GM19324 (cell line): ENCODE measurements around the gene GAST.

Experiments
- ATAC-seq: cut with Tn5 transposase; IDR thresholded peaks from one replicate; pipeline ENCODE4 v1.9.1; 2021; ENCODE audit warnings: mild to moderate bottlenecking, moderate library complexity; ENCODE audit not compliant: unreplicated experiment, low FRiP score

The GAST gene

GRCh38 chr17:41738077-41738800, 26.1 kb downstream of the GAST start:
- ATAC-seq: peak; percentile 70

DNA sequence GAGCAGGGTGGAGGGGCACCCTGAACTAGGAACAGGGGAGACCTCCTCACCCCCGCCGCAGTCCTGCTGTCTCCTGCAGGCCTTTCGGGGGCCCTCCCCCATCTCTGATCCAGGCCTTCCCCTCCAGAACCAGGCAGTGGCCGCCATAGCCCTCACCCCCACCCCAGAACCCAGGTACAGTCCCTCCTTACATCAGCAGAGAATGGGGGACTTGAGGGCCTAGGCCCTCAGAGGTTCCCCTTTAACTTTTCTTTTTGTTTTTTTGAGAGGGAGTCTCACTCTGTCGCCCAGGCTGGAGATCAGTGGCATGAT, 26.6 kb downstream of the GAST start:
- ATAC-seq: no peak

DNA sequence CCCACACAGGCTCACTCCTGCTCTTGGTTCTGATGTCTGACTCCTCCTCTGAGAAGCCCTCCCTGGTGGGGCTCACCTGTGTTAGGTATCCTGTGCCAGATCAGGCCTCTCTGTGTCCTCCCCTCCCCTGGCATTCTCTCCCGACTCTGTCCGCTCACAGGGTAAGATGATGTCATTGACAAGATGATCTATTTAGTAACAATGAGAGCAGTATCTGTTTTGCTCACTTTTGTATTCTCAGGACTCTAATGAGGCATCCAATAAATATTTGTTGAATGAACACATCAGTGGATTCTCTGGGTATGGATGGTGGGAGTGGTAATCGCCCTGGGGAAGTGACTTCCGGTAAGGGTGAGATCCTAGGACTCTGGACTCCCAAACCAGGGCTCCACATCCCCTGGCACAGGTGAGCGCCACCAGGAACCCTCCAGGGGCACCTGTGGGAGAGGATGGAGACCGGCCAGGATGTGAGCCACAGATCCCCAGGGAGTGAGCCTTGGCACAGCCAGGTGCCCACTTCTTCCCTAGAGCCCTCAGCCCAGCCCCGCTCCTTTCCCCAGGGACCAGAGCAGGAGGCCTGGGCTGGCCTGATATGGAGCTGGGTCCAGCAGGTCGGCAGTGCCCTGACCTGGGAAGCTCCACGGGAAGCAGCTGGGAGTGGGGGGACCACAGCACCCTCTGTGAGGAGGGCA, 27.7 kb downstream of the GAST start:
- ATAC-seq: no peak

DNA sequence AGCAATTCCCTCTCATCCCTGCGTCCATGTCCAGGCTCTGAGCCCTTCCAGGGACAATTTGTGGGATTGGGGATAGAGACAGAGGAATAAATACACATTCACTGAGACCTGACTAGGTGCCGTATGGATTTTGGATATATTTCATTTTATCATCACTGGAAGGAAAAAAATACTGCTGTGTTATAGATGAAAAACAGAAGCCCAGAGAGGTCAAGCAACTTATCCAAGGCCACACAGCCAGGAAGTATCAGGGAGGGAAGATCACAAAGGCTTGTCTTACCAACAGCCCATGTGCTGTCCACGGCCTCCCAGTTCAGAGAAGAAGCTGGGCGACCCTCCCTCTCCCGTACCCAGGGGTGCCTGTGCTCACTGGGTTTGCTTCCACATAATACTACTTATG, 28.4 kb downstream of the GAST start:
- no peak for ATAC-seq

GRCh38 chr17:41741709-41742108, 29.6 kb downstream of the GAST start:
- ATAC-seq: no peak

GRCh38 chr17:41748275-41748674, 36.1 kb downstream of the GAST start:
- no peak for ATAC-seq

- no peak for ATAC-seq
Measured at GRCh38 chr17:41750862-41751261, 38.7 kb downstream of the GAST start.

DNA sequence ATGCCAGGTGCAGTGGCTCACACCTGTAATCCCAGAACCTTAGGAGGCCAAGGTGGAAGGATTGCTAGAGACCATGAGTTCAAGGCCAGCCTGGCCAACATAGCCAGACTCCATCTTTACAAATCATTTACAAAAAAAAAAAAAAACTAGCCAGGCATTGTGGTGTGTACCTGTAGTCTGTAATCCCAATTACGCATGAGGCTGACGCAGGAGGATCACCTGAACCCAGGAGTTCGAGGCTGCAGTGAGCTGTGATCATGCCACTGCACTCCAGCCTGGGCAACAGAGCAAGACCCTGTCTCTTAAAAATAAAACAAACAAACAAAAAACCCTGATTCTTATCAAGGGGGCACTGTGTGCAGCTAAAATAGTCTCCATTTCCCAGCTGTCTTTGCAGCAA, 39.2 kb downstream of the GAST start:
- ATAC-seq: no peak

- ATAC-seq: no peak
Measured at GRCh38 chr17:41754066-41754465, 41.9 kb downstream of the GAST start.

- no peak for ATAC-seq
Measured at GRCh38 chr17:41758601-41759000, 46.5 kb downstream of the GAST start.

DNA sequence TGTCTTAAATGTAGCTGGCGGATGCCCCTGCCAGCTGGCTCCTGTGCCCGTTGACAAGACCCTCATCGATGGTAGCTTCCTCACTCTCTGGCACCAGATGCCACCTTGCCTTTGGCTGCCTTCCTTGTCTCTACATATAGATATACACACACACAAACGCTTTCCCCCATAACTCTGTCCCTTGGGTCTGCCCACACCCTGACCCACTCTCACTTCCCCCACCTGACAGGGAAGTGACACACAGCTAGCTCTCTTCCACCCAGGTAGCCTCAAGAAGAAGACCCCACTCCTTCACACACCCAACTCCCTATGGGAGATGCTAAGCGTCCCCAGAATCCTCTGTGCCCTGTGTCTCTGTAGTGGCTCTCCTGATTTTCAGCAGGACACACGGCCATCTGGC, 48.7 kb downstream of the GAST start:
- ATAC-seq: no peak

DNA sequence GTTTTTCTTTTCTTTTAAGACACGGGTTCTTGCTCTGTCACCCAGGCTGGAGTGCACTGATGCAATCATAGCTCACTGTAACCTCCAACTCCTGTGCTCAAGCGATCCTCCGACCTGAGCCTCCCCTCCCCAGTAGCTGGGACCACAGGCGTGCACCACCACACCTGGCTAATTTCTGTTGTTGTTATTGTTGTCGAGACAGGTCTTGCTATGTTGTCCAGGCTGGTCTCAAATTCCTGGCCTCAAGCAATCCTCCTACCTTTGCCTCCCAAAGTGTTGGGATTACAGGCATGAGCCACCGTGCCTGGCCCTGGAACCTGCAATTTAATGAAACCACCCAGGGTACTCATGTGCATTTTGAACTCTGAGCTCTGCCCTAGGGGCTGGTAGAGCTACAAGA, 50.3 kb downstream of the GAST start:
- ATAC-seq: no peak

DNA sequence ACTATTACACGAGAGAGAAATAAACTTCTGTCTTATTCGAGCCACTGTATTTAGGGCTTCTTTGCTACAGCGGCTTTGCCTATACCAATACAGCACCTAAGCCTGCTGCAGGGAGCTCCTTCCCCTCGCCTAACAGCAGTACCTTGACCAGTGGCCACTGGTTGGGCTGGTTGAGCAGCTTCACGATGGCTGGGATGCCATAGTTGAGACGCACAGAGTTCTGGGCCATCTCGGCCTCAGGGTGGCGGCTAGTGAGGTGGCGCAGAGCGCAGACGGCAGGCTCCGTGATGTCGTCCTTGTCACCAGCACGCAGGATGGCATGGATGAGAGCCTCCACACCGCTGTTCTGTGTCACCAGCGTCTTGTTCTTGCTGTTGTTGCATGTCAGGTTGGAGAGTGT, 50.7 kb downstream of the GAST start:
- ATAC-seq: no peak

DNA sequence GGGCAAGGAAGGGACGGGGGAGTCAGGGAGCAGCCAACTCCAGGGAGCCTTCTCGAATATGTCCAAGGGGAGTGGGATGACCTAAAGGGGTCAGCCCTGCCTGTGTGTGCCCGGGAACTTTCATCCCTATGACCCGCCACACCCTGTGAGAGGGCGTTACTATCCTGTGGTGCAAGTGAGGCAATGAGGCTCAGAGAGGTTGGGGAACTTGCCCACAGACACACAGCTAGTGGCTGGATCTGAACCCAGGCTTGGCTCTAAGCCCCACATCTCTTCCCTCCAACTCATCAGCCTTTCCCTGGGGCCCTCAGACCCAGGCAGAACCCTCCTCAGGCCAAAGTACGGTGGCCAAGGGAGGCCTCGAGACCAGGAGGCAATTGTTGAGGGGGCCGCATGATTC, 51.2 kb downstream of the GAST start:
- no peak for ATAC-seq
